VCaP (cell line): ENCODE measurements around the gene TMEM167B.

Experiments
- H3K27ac ChIP-seq: fragments of 450-650 bp; 2 replicates; pipeline ENCODE4 v1.5.1; 2017
- CTCF ChIP-seq: fragments of 450-650 bp; conservative IDR thresholded peaks from 2 replicates; pipeline ENCODE4 v1.5.1; 2017; ENCODE audit warnings: mild to moderate bottlenecking, moderate library complexity

Gene TMEM167B

GRCh38 chr1:109111386-109112055, 21.0 kb downstream of the TMEM167B start:
- no peak for TF ChIP-seq CTCF

GRCh38 chr1:109112056-109112651, 21.6 kb downstream of the TMEM167B start:
- TF ChIP-seq CTCF = no peak
- peak overlapping the region; percentile 70; the same call in 1 of the 2 replicates for H3K27ac ChIP-seq

More at GRCh38 chr1:109111386-109112055, 21.0 kb downstream of the TMEM167B start:
- no peak overlapping the region for H3K27ac ChIP-seq

GRCh38 chr1:109112652-109113285, 22.2 kb downstream of the TMEM167B start:
- peak; percentile 95 for TF ChIP-seq CTCF
- H3K27ac ChIP-seq = peak overlapping the region; percentile 70

- peak within 1 kb of the TSS; percentile 70 for H3K27ac ChIP-seq
- no peak for TF ChIP-seq CTCF
These were observed 23.2 kb downstream of the TMEM167B start, which contains the start of gene ELAPOR1 for GRCh38 chr1:109113590-109114341. ELAPOR1 (plus strand) TSS chr1:109114115; CDS start chr1:109114184, 69 bp downstream.

- TF ChIP-seq CTCF = no peak
- peak overlapping the region; percentile 70 for H3K27ac ChIP-seq
These were observed 23.7 kb downstream of the TMEM167B start for GRCh38 chr1:109114342-109114674.

- TF ChIP-seq CTCF = no peak
- H3K27ac ChIP-seq = peak overlapping the region; percentile 70
These were observed 25.1 kb downstream of the TMEM167B start for GRCh38 chr1:109115685-109116084.

- H3K27ac ChIP-seq = peak overlapping the region; percentile 70
- no peak for TF ChIP-seq CTCF
These were observed 25.7 kb downstream of the TMEM167B start for GRCh38 chr1:109116286-109116685.
